Epidermal melanocyte (primary cell): ENCODE data around the gene ETV3L.
"Not testable (repeated sequence)": the region's sequence is repeated elsewhere in the genome, so short reads cannot be mapped to it uniquely, and the experiment has no call there.

Experiments
- DNase-seq: peaks from one replicate; pipeline ENCODE4 v3.0.0; 2011; ENCODE audit warnings: low spot score; ENCODE audit not compliant: insufficient read length

The ETV3L gene

DNA sequence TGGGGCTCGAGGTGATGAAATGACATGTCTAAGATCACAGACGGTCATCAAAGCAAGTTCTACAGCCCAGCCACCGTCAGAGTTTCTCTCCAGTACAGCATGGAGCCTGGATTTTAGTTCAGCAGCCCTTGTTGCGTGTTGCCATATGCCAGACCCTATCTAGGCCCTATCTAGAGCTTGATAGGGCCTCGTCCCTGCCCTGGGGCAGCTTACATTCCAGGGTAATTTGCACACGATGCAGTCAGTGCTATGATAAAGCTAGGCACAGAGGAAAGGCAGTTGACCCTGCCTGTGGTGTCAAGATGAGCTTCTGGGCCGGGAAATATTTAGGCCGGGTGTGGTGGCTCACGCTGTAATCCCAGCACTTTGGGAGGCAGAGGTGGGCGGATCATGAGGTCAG lies 18.9 kb downstream of the ETV3L start:
- no peak for DNase-seq

GRCh38 chr1:157077394-157077793 lies 22.2 kb downstream of the ETV3L start:
- DNase-seq: no peak

DNA sequence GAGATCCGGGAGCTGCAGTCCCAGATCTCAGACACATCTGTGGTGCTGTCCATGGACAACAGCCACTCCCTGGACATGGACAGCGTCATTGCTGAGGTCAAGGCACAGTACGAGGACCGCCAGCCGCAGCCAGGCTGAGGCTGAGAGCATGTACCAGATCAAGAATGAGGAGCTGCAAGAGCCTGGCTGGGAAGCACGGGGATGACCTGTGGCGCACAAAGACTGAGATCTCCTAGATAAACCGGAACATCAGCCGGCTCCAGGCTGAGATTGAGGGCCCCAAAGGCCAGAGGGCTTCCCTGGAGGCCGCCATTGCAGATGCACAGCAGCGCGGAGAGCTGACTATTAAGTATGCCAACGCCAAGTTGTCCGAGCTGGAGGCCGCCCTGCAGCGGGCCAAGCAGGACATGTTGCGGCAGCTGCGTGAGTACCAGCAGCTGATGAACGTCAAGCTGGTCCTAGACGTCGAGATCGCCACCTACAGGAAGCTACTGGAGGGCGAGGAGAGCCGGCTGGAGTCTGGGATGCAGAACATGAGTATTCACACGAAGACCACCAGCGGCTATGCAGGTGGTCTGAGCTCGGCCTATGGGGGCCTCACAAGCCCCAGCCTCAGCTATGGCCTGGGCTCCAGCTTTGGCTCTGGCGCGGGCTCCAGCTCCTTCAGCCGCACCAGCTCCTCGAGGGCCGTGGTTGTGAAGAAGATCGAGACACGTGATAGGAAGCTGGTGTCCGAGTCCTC lies 25.5 kb downstream of the ETV3L start:
- DNase-seq: peak; percentile 36

GRCh38 chr1:157069601-157070000 lies 30.0 kb downstream of the ETV3L start:
- DNase-seq: no peak

DNA sequence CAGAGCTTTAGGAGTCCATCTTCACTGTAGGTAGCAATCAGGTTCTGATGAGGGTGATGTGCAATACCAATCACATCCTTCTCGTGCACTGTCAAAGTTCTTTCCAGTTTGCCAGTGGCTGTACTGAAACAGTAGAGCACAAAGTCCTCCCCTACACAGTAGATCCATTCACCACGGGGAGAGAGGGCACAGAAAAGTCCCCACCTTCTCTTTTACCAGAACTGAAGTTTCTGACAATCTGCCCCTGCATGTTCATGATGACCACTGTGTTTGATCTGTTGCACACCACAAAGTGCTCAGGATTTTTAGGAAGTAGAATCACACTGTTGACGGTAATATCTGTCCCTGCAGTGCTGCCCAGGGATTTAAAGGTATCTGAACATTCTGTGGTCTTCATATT lies 40.4 kb downstream of the ETV3L start:
- DNase-seq: not testable (repeated sequence)

DNA sequence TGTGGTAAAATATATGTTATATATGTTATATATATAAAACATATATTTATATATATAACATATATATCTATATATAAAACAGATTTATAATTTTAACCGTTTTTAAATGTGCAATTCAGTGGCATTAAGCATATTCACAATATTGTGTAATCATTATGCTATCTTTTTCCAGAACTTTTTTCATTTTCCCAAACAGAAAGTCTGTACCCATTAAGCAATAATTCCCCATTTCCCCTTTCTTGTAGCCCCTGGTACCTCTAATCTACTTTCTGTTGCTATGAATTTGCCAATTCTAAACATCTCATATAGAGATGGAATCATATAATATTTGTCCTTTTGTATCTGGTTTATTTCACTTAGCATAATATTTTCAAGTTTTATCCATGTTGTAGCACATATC lies 43.3 kb downstream of the ETV3L start:
- no peak for DNase-seq

- DNase-seq: not testable (repeated sequence)
Observed at GRCh38 chr1:157055729-157056128, 43.9 kb downstream of the ETV3L start.

DNA sequence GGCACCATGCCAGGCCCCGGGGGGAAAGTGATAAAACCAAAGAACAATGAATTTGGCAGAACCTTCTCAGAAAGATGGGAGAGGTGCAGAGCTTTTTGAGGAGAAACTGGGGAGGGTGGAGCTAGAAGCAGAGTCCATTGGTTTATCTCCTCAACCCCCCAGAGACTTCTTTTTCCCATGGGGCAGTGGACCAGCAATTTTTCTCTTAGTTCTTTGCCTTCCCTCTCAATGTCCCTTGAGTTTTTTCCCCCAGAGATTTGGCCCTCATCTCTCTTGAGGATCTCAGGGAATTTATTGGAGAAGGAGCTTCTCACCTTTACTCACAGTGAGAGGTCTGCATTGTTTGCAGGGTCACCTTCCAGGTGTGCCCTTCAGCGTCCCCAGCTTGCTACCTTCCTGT lies 48.8 kb downstream of the ETV3L start:
- DNase-seq: no peak

GRCh38 chr1:157047062-157047410 lies 52.6 kb downstream of the ETV3L start:
- DNase-seq: no peak

DNA sequence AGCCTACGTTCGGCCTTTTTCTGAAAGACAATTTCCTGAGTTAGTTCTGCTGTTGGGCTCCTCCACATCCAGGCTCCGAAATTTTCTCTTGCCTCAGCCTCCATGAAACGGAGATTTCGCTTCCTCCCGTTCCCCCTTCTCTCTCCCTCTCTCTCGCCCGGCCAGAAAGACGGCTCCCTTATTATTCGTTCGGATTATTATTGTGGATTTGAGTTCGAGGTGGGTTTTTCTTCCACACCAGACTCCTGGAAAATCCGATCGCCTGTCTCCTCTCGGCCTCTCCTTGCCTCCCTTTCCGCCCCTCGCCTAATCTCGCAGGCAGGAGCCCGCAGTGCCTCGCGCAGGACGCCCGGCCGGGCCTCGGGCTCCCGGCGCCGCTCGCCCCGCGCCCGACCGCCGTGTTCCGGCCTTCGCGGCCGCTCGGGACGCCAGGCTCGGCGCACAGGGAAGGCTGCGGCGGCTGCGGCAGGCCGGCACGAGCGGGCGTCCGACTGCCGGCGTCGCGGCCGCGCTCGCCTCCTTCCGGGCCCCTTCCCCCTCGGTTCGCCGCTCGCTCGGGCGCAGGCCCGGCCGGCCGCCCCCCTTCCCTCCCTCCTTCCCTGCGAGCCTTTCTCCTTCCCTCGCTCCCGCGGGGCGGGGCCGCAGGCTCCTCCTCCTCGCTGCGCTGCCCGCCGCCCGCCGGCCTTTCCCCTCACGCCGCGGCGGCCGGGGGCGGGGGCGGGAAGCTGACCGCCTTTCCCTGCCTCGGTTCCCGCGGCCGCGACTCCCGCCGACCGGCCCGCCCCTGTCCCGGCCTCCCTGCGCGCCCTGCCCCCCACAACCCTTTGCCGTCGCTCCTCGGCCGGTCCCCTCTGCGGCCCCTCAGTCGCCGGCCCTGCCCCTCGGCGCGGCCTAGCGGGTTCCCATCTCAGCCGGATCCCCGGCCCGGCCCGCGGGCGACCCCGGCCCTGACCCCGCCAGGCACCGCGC lies 54.1 kb downstream of the ETV3L start, which contains the start of gene ARHGEF11:
Gene ARHGEF11 (minus strand): TSS at position 493 of the 969 bp plus-strand sequence. CDS start 1,412 bp downstream, outside the sequence.
- DNase-seq: peak; percentile 60

GRCh38 chr1:157044326-157044725 lies 55.3 kb downstream of the ETV3L start:
- no peak for DNase-seq

GRCh38 chr1:157043685-157044084 lies 55.9 kb downstream of the ETV3L start:
- DNase-seq: no peak

GRCh38 chr1:157042846-157043245 lies 56.8 kb downstream of the ETV3L start:
- DNase-seq: no peak
